Fibroblast of lung (primary cell): Measurements from ENCODE around the gene RIPOR3. TPM values are rescaled to one million over a fixed set of nuclear protein-coding genes. Genes with fewer than 3 reads are reported as not detected.
A peak's percentile ranks its signal among the peaks of the same experiment; 100 is the strongest.

ENCODE experiments used
- DNase-seq, 2 donors: peaks; one replicate each; pipeline versions ENCODE4 v3.0.0 to v3.0.0-alpha.2; 2010; ENCODE audit warnings: low read depth in 2 of 2
- H2AFZ ChIP-seq: 2 replicates; pipeline ENCODE4 v1.5.1; 2012; ENCODE audit warnings: low read length, control low read depth, inconsistent platforms
- H3K27ac ChIP-seq: 2 replicates; pipeline ENCODE4 v1.5.1; 2011; ENCODE audit warnings: low read length, control low read depth; ENCODE audit not compliant: insufficient read depth
- H3K27me3 ChIP-seq: 2 replicates; pipeline ENCODE4 v1.5.1; 2011; ENCODE audit warnings: mild to moderate bottlenecking, low read length; ENCODE audit not compliant: control insufficient read depth, insufficient read depth
- H3K36me3 ChIP-seq: 2 replicates; pipeline ENCODE4 v1.5.1; 2011; ENCODE audit warnings: low read length; ENCODE audit not compliant: control insufficient read depth, insufficient read depth
- H3K4me1 ChIP-seq: 2 replicates; pipeline ENCODE4 v1.5.1; 2011; ENCODE audit warnings: low read length; ENCODE audit not compliant: control insufficient read depth, insufficient read depth; ENCODE audit errors: extremely low read depth
- H3K4me2 ChIP-seq: 2 replicates; pipeline ENCODE4 v1.5.1; 2011; ENCODE audit warnings: low read length, control low read depth; ENCODE audit not compliant: insufficient read depth; ENCODE audit errors: extremely low read depth
- H3K4me3 ChIP-seq, 4 experiments: fragments of 200-600 bp in 1 of 4; sonication (generic) in 1 of 4; replicated peaks in 1 of 4; 2 replicates each; pipeline ENCODE4 v1.5.1; 2011 to 2016; ENCODE audit warnings: low read length in 4 of 4, low read depth in 3 of 4, mild to moderate bottlenecking in 3 of 4, control low read depth in 2 of 4, inconsistent platforms in 1 of 4, mixed read lengths in 1 of 4; ENCODE audit not compliant: insufficient read depth in 1 of 4; ENCODE audit errors: control extremely low read depth in 1 of 4
- H3K79me2 ChIP-seq: 2 replicates; pipeline ENCODE4 v1.5.1; 2012; ENCODE audit warnings: mild to moderate bottlenecking, low read length, inconsistent platforms; ENCODE audit not compliant: control insufficient read depth, insufficient read depth
- H3K9ac ChIP-seq: 2 replicates; pipeline ENCODE4 v1.5.1; 2011; ENCODE audit warnings: mild to moderate bottlenecking, low read length, control low read depth; ENCODE audit not compliant: insufficient read depth
- H3K9me3 ChIP-seq: 2 replicates; pipeline ENCODE4 v1.5.1; 2012; ENCODE audit warnings: low read depth, low read length; ENCODE audit not compliant: control insufficient read depth, insufficient read depth
- H4K20me1 ChIP-seq: 2 replicates; pipeline ENCODE4 v1.5.1; 2011; ENCODE audit warnings: low read length; ENCODE audit not compliant: control insufficient read depth, insufficient read depth; ENCODE audit errors: extremely low read depth
- EZH2 ChIP-seq: IDR thresholded peaks from 2 replicates; pipeline ENCODE4 v1.5.1; 2012; ENCODE audit warnings: low read length, control low read depth, mild to moderate bottlenecking; ENCODE audit errors: missing control alignments
- polyA minus RNA-seq: library from RNA; depleted of rRNA, polyadenylated mRNA; stranded (reverse); fragments of >200 nt; gene quantifications from 2 replicates; pipeline ENCODE4 v1.2.3, GENCODE V29; 2011; ENCODE audit warnings: low replicate concordance
- polyA plus RNA-seq, 2 donors: library from polyadenylated mRNA; depleted of rRNA in 1 of 2; stranded (reverse) in 1 of 2; unstranded in 1 of 2; fragments of >200 nt; gene quantifications; 2 replicates each; pipeline ENCODE4 v1.2.1, GENCODE V29; 2011 to 2012; ENCODE audit warnings: missing spikeins in 1 of 2
- total RNA-seq: library from RNA; depleted of rRNA; stranded (reverse); fragments of >200 nt; gene quantifications from 2 replicates; pipeline ENCODE4 v1.2.1, GENCODE V29; 2014
- TF ChIP-seq, protein P1 (sequence below), 2 donors: IDR thresholded peaks in 1 of 2; conservative IDR thresholded peaks in 1 of 2; 1 replicate in 1 of 2; 2 replicates in 1 of 2; pipeline ENCODE4 v1.5.1; 2011 to 2012; ENCODE audit warnings: low read length in 2 of 2, control low read depth in 1 of 2, inconsistent platforms in 1 of 2, low read depth in 1 of 2, mild to moderate bottlenecking in 1 of 2

RIPOR3 gene, protein sequence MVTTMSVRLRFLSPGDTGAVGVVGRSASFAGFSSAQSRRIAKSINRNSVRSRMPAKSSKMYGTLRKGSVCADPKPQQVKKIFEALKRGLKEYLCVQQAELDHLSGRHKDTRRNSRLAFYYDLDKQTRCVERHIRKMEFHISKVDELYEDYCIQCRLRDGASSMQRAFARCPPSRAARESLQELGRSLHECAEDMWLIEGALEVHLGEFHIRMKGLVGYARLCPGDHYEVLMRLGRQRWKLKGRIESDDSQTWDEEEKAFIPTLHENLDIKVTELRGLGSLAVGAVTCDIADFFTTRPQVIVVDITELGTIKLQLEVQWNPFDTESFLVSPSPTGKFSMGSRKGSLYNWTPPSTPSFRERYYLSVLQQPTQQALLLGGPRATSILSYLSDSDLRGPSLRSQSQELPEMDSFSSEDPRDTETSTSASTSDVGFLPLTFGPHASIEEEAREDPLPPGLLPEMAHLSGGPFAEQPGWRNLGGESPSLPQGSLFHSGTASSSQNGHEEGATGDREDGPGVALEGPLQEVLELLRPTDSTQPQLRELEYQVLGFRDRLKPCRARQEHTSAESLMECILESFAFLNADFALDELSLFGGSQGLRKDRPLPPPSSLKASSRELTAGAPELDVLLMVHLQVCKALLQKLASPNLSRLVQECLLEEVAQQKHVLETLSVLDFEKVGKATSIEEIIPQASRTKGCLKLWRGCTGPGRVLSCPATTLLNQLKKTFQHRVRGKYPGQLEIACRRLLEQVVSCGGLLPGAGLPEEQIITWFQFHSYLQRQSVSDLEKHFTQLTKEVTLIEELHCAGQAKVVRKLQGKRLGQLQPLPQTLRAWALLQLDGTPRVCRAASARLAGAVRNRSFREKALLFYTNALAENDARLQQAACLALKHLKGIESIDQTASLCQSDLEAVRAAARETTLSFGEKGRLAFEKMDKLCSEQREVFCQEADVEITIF
- 4.1 and 4.9 TPM in 2 replicates for total RNA-seq
- 1.1 and 2.0 TPM in 2 replicates for polyA plus RNA-seq
- polyA plus RNA-seq (2012): 1.0 and 1.7 TPM in 2 replicates
- 1.3 and 3.6 TPM in 2 replicates for polyA minus RNA-seq

GRCh38 chr20:50690650-50691572 lies at the start of gene RIPOR3:
Gene RIPOR3 (minus strand): TSS chr20:50691542. CDS start chr20:50691128, 414 bp downstream.
- H4K20me1 ChIP-seq: no peaks in the 10 kb centered on the region
- no peaks in the 10 kb centered on the region for H3K36me3 ChIP-seq
- peak in 1 of 2 donors; percentile 39 for DNase-seq
- no peaks in the 10 kb centered on the region for H3K79me2 ChIP-seq
- H3K4me2 ChIP-seq: peak within 1 kb of the TSS; percentile 72
- H3K27ac ChIP-seq: no peak within 1 kb of the TSS
- peak within 1 kb of the TSS; percentile 19 to 67 (median 36) for H3K4me3 ChIP-seq
- H3K9me3 ChIP-seq: no peaks in the 10 kb centered on the region
- no peaks in the 10 kb centered on the region for H3K27me3 ChIP-seq
- H2AFZ ChIP-seq: peak within 1 kb of the TSS; percentile 74
- TF ChIP-seq, protein P1, sequence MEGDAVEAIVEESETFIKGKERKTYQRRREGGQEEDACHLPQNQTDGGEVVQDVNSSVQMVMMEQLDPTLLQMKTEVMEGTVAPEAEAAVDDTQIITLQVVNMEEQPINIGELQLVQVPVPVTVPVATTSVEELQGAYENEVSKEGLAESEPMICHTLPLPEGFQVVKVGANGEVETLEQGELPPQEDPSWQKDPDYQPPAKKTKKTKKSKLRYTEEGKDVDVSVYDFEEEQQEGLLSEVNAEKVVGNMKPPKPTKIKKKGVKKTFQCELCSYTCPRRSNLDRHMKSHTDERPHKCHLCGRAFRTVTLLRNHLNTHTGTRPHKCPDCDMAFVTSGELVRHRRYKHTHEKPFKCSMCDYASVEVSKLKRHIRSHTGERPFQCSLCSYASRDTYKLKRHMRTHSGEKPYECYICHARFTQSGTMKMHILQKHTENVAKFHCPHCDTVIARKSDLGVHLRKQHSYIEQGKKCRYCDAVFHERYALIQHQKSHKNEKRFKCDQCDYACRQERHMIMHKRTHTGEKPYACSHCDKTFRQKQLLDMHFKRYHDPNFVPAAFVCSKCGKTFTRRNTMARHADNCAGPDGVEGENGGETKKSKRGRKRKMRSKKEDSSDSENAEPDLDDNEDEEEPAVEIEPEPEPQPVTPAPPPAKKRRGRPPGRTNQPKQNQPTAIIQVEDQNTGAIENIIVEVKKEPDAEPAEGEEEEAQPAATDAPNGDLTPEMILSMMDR (conservative IDR thresholded peaks at IDR 0.05 in 1 of 2, IDR thresholded peaks at IDR 0.05 in 1 of 2; ENCODE audit: low read depth in 1 of 2, low read length in 2 of 2): no peak
- TF ChIP-seq EZH2: peak; percentile 52
- no peak within 1 kb of the TSS for H3K9ac ChIP-seq
- peaks cover 6% of the 10 kb centered on the region for H3K4me1 ChIP-seq

GRCh38 chr20:50737352-50737751 lies 46.0 kb upstream of the RIPOR3 start:
- H3K4me2 ChIP-seq: no peak overlapping the region
- H3K4me3 ChIP-seq: no peak overlapping the region
- H3K9me3 ChIP-seq: no peaks in the 10 kb centered on the region
- H3K9ac ChIP-seq: no peak overlapping the region
- no peak overlapping the region for H3K27ac ChIP-seq
- TF ChIP-seq, protein P1 (conservative IDR thresholded peaks at IDR 0.05 in 1 of 2, IDR thresholded peaks at IDR 0.05 in 1 of 2; ENCODE audit: low read depth in 1 of 2, low read length in 2 of 2): no peak
- TF ChIP-seq EZH2: no peak
- no peaks in the 10 kb centered on the region for H4K20me1 ChIP-seq
- no peaks in the 10 kb centered on the region for H3K79me2 ChIP-seq
- H3K4me1 ChIP-seq: peaks cover 2% of the 10 kb centered on the region
- peaks cover under 1% of the 10 kb centered on the region for H3K27me3 ChIP-seq
- DNase-seq: peak in 1 of 2 donors; percentile 28
- H2AFZ ChIP-seq: no peak overlapping the region
- H3K36me3 ChIP-seq: no peaks in the 10 kb centered on the region
